Stimulated activated effector memory CD8-positive, alpha-beta T cell treated with anti-CD3 and anti-CD28 coated beads, Interleukin-12 subunit alpha, Interleukin-12 subunit beta, amount 100 ng/mL, for 72 hours (primary cell): ENCODE results near the gene PRDM11.

ENCODE experiments used
- ATAC-seq: fragments of 150-1000 bp; cut with Tn5 transposase; 2 replicates; pipeline ENCODE4 v1.10.0; 2021
- DNase-seq, 2 donors: peaks; one replicate each; pipeline ENCODE4 v3.0.0; 2021 to 2022; ENCODE audit warnings: low spot score in 2 of 2
- H3K27ac Mint-ChIP-seq: one replicate; pipeline ENCODE4 v1.8.0; 2022; ENCODE audit warnings: mild to moderate bottlenecking, mixed read lengths
- H3K36me3 Mint-ChIP-seq: one replicate; pipeline ENCODE4 v1.8.0; 2022; ENCODE audit warnings: mild to moderate bottlenecking, mixed read lengths
- H3K4me1 Mint-ChIP-seq: one replicate; pipeline ENCODE4 v1.8.0; 2022; ENCODE audit warnings: mixed read lengths
- H3K4me3 Mint-ChIP-seq: one replicate; pipeline ENCODE4 v1.8.0; 2022; ENCODE audit warnings: mild to moderate bottlenecking, mixed read lengths
- H3K9me3 Mint-ChIP-seq: one replicate; pipeline ENCODE4 v1.8.0; 2022; ENCODE audit warnings: mixed read lengths

PRDM11 gene

GRCh38 chr11:45275828-45276227 lies 129.4 kb downstream of the PRDM11 start:
- H3K36me3 Mint-ChIP-seq: no peaks in the 10 kb centered on the region
- H3K4me3 Mint-ChIP-seq: no peak overlapping the region
- DNase-seq: no peak
- H3K4me1 Mint-ChIP-seq: no peaks in the 10 kb centered on the region
- ATAC-seq: no peak
- no peak overlapping the region for H3K27ac Mint-ChIP-seq
- no peaks in the 10 kb centered on the region for H3K9me3 Mint-ChIP-seq

- H3K27ac Mint-ChIP-seq: no peak overlapping the region
- no peak overlapping the region for H3K4me3 Mint-ChIP-seq
- no peak for DNase-seq
- ATAC-seq: no peak
- H3K4me1 Mint-ChIP-seq: no peaks in the 10 kb centered on the region
- no peaks in the 10 kb centered on the region for H3K36me3 Mint-ChIP-seq
- H3K9me3 Mint-ChIP-seq: no peaks in the 10 kb centered on the region
These were observed 132.3 kb downstream of the PRDM11 start for GRCh38 chr11:45278714-45279113.

- no peak for DNase-seq
- ATAC-seq: no peak
- Mint-ChIP-seq H3K36me3 (no peaks in the 10 kb centered on the region), H3K27ac (no peak overlapping the region), H3K9me3 (no peaks in the 10 kb centered on the region), H3K4me3 (no peak overlapping the region), H3K4me1 (no peaks in the 10 kb centered on the region)
These were observed 133.2 kb downstream of the PRDM11 start for GRCh38 chr11:45279645-45280044.

GRCh38 chr11:45280449-45280848 lies 134.0 kb downstream of the PRDM11 start:
- H3K27ac Mint-ChIP-seq: no peak overlapping the region

GRCh38 chr11:45282081-45282480 lies 135.6 kb downstream of the PRDM11 start:
- no peak overlapping the region for H3K27ac Mint-ChIP-seq
- DNase-seq: no peak
- no peaks in the 10 kb centered on the region for H3K36me3 Mint-ChIP-seq
- H3K4me1 Mint-ChIP-seq: no peaks in the 10 kb centered on the region
- no peaks in the 10 kb centered on the region for H3K9me3 Mint-ChIP-seq
- no peak overlapping the region for H3K4me3 Mint-ChIP-seq
- no peak for ATAC-seq

More at GRCh38 chr11:45280449-45280848, 134.0 kb downstream of the PRDM11 start:
- Mint-ChIP-seq H3K9me3 (no peaks in the 10 kb centered on the region), H3K4me3 (no peak overlapping the region), H3K36me3 (no peaks in the 10 kb centered on the region), H3K4me1 (no peaks in the 10 kb centered on the region)
- DNase-seq: no peak
- no peak for ATAC-seq
